Measurements from ENCODE around the gene LRRC25.
"Not testable (repeated sequence)": the region's sequence is repeated elsewhere in the genome, so short reads cannot be mapped to it uniquely, and the experiment has no call there.

LRRC25 gene

GRCh38 chr19:18401580-18402112 is 4.2 kb upstream of the LRRC25 start:
- no peak for DNase-seq

GRCh38 chr19:18399008-18399407 is 1.6 kb upstream of the LRRC25 start:
- no peak for DNase-seq

- no peak for DNase-seq
These were observed 766 bp downstream of the LRRC25 start for GRCh38 chr19:18396471-18397241.

- DNase-seq: no peak
These were observed 3.6 kb downstream of the LRRC25 start for GRCh38 chr19:18393836-18394235.

- DNase-seq: no peak
These were observed 4.5 kb downstream of the LRRC25 start for GRCh38 chr19:18392926-18393325.

GRCh38 chr19:18392417-18392816 is 5.0 kb downstream of the LRRC25 start:
- no peak for DNase-seq

GRCh38 chr19:18391509-18392075 is 5.8 kb downstream of the LRRC25 start:
- DNase-seq: no peak

- DNase-seq: no peak
These were observed 7.1 kb downstream of the LRRC25 start for GRCh38 chr19:18390065-18390907.

GRCh38 chr19:18389726-18390064 is 7.7 kb downstream of the LRRC25 start:
- DNase-seq: no peak

GRCh38 chr19:18388960-18389725 is 8.3 kb downstream of the LRRC25 start:
- no peak for DNase-seq

GRCh38 chr19:18388100-18388959 is 9.1 kb downstream of the LRRC25 start:
- peak; percentile 96 for DNase-seq

- no peak for DNase-seq
These were observed 10.7 kb downstream of the LRRC25 start for GRCh38 chr19:18386543-18387271.

GRCh38 chr19:18385675-18386542 is 11.5 kb downstream of the LRRC25 start, which contains the start of gene GDF15:
Gene GDF15 (plus strand): TSS chr19:18386158. CDS start chr19:18386190, 32 bp downstream.
- DNase-seq: no peak

- DNase-seq: no peak
These were observed 12.1 kb downstream of the LRRC25 start for GRCh38 chr19:18385359-18385674.

GRCh38 chr19:18384775-18385174 is 12.6 kb downstream of the LRRC25 start:
- DNase-seq: no peak

GRCh38 chr19:18383622-18384021 is 13.8 kb downstream of the LRRC25 start:
- not testable (repeated sequence) for DNase-seq

GRCh38 chr19:18380843-18381242 is 16.6 kb downstream of the LRRC25 start:
- DNase-seq: no peak

- DNase-seq: no peak
These were observed 17.3 kb downstream of the LRRC25 start for GRCh38 chr19:18379803-18380747.

GRCh38 chr19:18377026-18377425 is 20.4 kb downstream of the LRRC25 start:
- DNase-seq: no peak
